ENCODE measurements around the gene PCED1B. TPM values are rescaled to one million over a fixed set of nuclear protein-coding genes. Genes with fewer than 3 reads are reported as not detected.

The PCED1B gene
- total RNA-seq, 1 donor from 2014 or later: 1.0 TPM

DNA sequence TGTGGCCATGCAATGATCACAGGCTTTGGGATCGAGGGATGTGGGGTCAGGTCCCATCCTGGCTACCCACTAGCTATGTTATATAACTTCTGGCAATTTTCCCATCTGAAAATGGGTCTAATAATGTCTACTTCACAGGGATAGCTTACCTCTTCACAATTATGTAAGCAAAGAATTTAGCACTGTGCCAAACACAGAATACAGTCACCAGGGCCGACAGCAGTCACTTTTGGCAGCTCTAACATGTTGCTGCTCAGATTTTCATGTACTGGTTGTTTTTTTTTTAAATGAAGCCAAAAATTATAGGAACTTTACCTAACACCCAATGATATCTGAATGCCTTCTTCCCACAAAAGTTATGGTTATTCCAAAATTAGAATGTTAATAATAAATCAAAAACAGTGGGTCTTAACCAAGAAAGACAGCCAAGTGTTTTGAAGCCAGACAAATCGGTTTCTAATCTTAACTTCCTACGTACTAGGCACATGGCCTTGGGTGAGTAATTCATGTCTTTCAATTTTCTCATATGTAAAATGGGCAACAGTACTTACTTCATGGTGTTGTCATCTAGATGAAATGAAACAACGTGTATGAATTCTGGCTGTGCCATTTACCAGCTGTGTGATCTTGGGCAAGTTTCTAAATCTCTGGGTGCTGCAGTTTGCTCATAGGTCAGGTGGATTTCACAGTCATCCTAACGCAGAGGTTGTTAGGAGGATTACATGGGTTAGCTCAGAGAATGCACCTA lies 13.0 kb upstream of the PCED1B start:
- Histone ChIP-seq H3K27me3 (ENCODE audit: control insufficient read depth in 3 of 3, insufficient read depth in 3 of 3, low read length in 3 of 3) (no peaks in the 10 kb centered on the region), H3K4me3 (ENCODE audit: low read length in 3 of 3) (no peak overlapping the region), H3K36me3 (ENCODE audit: control insufficient read depth in 3 of 3, insufficient read depth in 3 of 3, low read length in 3 of 3) (no peaks in the 10 kb centered on the region), H3K9me3 (ENCODE audit: control insufficient read depth in 3 of 3, low read length in 3 of 3) (no peaks in the 10 kb centered on the region), H3K27ac (ENCODE audit: low read depth, low read length) (no peak overlapping the region), H3K4me1 (ENCODE audit: control insufficient read depth in 3 of 3, insufficient read depth in 3 of 3, low read length in 3 of 3) (no peaks in the 10 kb centered on the region), H3K9ac (ENCODE audit: low read depth in 1 of 3, low read length in 3 of 3) (no peak overlapping the region)

DNA sequence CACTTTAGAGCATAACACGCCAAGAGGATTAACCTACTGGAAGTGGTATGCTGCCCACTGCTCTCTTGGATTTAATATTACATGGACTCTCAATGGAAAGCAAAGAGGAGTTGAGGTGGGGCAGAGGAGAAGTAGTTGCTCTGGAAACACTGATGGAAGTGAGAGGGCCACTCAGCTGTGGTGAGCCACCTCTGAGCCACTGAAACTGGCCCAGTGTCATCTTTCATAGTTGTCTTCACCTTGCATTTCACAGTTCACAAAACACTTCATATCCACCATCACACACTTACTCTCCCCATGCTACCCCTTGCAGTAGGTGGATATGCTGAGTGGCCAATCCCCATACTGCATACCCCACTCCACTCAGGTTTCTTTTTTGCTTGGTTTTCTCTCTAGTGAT lies 12.2 kb upstream of the PCED1B start:
- Histone ChIP-seq H3K27ac (ENCODE audit: low read depth, low read length) (no peak overlapping the region), H3K9ac (ENCODE audit: low read depth in 1 of 3, low read length in 3 of 3) (no peak overlapping the region)

DNA sequence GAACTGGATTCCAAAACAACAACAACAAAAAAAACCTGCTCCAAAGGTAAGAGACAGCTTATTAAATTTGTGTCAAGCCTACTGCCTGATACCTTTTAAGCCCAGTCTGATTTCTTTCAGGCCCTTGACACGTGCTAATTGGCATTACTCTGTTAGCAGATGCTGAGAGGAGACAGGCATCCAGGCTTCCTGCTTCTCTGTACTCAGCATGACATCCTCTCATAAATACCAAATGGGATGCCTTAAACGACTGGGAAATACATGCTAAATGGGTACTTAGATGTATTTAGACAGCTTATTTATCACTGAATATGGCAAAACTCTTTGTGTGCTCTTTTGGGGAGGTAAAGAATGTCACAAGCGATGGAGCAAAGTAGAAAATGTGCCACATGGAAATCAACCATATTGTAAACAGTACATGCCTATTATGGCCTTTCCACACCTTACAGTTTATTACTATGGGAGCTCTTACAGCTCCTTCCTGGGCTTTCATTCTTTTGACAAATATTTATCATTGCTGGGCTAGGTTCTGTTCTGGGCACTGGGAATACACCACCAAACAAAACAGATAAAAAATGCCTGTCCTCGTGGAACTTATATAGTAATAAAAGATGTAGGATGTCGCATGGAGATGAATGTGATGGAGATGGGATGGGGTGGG lies 11.5 kb upstream of the PCED1B start:
- H3K36me3 ChIP-seq (ENCODE audit: control insufficient read depth in 3 of 3, insufficient read depth in 3 of 3, low read length in 3 of 3): no peaks in the 10 kb centered on the region
- H3K9me3 ChIP-seq (ENCODE audit: control insufficient read depth in 3 of 3, low read length in 3 of 3): no peaks in the 10 kb centered on the region
- no peak overlapping the region for H3K27ac ChIP-seq (ENCODE audit: low read depth, low read length)
- no peaks in the 10 kb centered on the region for H3K4me1 ChIP-seq (ENCODE audit: control insufficient read depth in 3 of 3, insufficient read depth in 3 of 3, low read length in 3 of 3)
- H3K4me3 ChIP-seq (ENCODE audit: low read length in 3 of 3): no peak overlapping the region
- H3K27me3 ChIP-seq (ENCODE audit: control insufficient read depth in 3 of 3, insufficient read depth in 3 of 3, low read length in 3 of 3): no peaks in the 10 kb centered on the region
- H3K9ac ChIP-seq (ENCODE audit: low read depth in 1 of 3, low read length in 3 of 3): no peak overlapping the region

More for the DNA sequence above, 12.2 kb upstream of the PCED1B start:
- Histone ChIP-seq H3K36me3 (ENCODE audit: control insufficient read depth in 3 of 3, insufficient read depth in 3 of 3, low read length in 3 of 3) (no peaks in the 10 kb centered on the region), H3K27me3 (ENCODE audit: control insufficient read depth in 3 of 3, insufficient read depth in 3 of 3, low read length in 3 of 3) (no peaks in the 10 kb centered on the region), H3K4me3 (ENCODE audit: low read length in 3 of 3) (no peak overlapping the region), H3K9me3 (ENCODE audit: control insufficient read depth in 3 of 3, low read length in 3 of 3) (no peaks in the 10 kb centered on the region), H3K4me1 (ENCODE audit: control insufficient read depth in 3 of 3, insufficient read depth in 3 of 3, low read length in 3 of 3) (no peaks in the 10 kb centered on the region)

GRCh38 chr12:47068539-47068938 lies 10.9 kb upstream of the PCED1B start:
- H3K27ac ChIP-seq (ENCODE audit: low read depth, low read length): no peak overlapping the region
- H3K27me3 ChIP-seq (ENCODE audit: control insufficient read depth in 3 of 3, insufficient read depth in 3 of 3, low read length in 3 of 3): no peaks in the 10 kb centered on the region
- no peaks in the 10 kb centered on the region for H3K36me3 ChIP-seq (ENCODE audit: control insufficient read depth in 3 of 3, insufficient read depth in 3 of 3, low read length in 3 of 3)
- no peaks in the 10 kb centered on the region for H3K4me1 ChIP-seq (ENCODE audit: control insufficient read depth in 3 of 3, insufficient read depth in 3 of 3, low read length in 3 of 3)
- no peak overlapping the region for H3K4me3 ChIP-seq (ENCODE audit: low read length in 3 of 3)
- no peaks in the 10 kb centered on the region for H3K9me3 ChIP-seq (ENCODE audit: control insufficient read depth in 3 of 3, low read length in 3 of 3)
- no peak overlapping the region for H3K9ac ChIP-seq (ENCODE audit: low read depth in 1 of 3, low read length in 3 of 3)

- Histone ChIP-seq H3K4me3 (ENCODE audit: low read length in 3 of 3) (no peak overlapping the region), H3K27ac (ENCODE audit: low read depth, low read length) (no peak overlapping the region), H3K36me3 (ENCODE audit: control insufficient read depth in 3 of 3, insufficient read depth in 3 of 3, low read length in 3 of 3) (no peaks in the 10 kb centered on the region), H3K27me3 (ENCODE audit: control insufficient read depth in 3 of 3, insufficient read depth in 3 of 3, low read length in 3 of 3) (no peaks in the 10 kb centered on the region), H3K4me1 (ENCODE audit: control insufficient read depth in 3 of 3, insufficient read depth in 3 of 3, low read length in 3 of 3) (no peaks in the 10 kb centered on the region), H3K9me3 (ENCODE audit: control insufficient read depth in 3 of 3, low read length in 3 of 3) (no peaks in the 10 kb centered on the region), H3K9ac (ENCODE audit: low read depth in 1 of 3, low read length in 3 of 3) (no peak overlapping the region)
These were observed 9.1 kb upstream of the PCED1B start for GRCh38 chr12:47070310-47070709.

GRCh38 chr12:47071241-47071852 lies 8.1 kb upstream of the PCED1B start:
- no peaks in the 10 kb centered on the region for H3K27me3 ChIP-seq (ENCODE audit: control insufficient read depth in 3 of 3, insufficient read depth in 3 of 3, low read length in 3 of 3)
- no peak overlapping the region for H3K9ac ChIP-seq (ENCODE audit: low read depth in 1 of 3, low read length in 3 of 3)
- H3K9me3 ChIP-seq (ENCODE audit: control insufficient read depth in 3 of 3, low read length in 3 of 3): no peaks in the 10 kb centered on the region
- no peak overlapping the region for H3K4me3 ChIP-seq (ENCODE audit: low read length in 3 of 3)
- no peaks in the 10 kb centered on the region for H3K4me1 ChIP-seq (ENCODE audit: control insufficient read depth in 3 of 3, insufficient read depth in 3 of 3, low read length in 3 of 3)
- H3K27ac ChIP-seq (ENCODE audit: low read depth, low read length): no peak overlapping the region
- no peaks in the 10 kb centered on the region for H3K36me3 ChIP-seq (ENCODE audit: control insufficient read depth in 3 of 3, insufficient read depth in 3 of 3, low read length in 3 of 3)

DNA sequence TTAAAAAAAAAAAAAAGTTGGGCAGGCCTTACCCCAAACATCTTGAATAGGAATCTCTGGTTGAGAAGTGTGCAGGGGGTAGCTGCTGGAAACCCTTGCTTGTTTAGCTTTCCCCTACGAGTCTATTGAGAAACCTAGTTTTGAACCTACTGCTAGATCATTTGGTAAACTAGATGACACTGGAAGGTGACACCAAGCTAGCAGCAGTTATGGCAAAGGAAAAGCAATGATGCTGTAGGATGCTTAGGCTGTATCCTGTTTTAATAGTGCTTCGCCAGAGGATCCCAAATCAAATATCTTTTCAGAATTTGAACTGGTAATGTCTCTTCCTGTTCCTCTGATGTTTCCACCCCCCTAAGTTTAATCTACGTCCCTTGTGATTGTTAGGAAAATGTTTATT lies 5.5 kb upstream of the PCED1B start:
- Histone ChIP-seq H3K36me3 (ENCODE audit: control insufficient read depth in 3 of 3, insufficient read depth in 3 of 3, low read length in 3 of 3) (no peaks in the 10 kb centered on the region), H3K9me3 (ENCODE audit: control insufficient read depth in 3 of 3, low read length in 3 of 3) (no peaks in the 10 kb centered on the region), H3K27ac (ENCODE audit: low read depth, low read length) (no peak overlapping the region), H3K4me3 (ENCODE audit: low read length in 3 of 3) (no peak overlapping the region), H3K9ac (ENCODE audit: low read depth in 1 of 3, low read length in 3 of 3) (no peak overlapping the region), H3K27me3 (ENCODE audit: control insufficient read depth in 3 of 3, insufficient read depth in 3 of 3, low read length in 3 of 3) (peaks cover 10 to 19% (median 17%) of the 10 kb centered on the region in 3 donors), H3K4me1 (ENCODE audit: control insufficient read depth in 3 of 3, insufficient read depth in 3 of 3, low read length in 3 of 3) (peaks cover 4 to 7% (median 6%) of the 10 kb centered on the region in 3 donors)

DNA sequence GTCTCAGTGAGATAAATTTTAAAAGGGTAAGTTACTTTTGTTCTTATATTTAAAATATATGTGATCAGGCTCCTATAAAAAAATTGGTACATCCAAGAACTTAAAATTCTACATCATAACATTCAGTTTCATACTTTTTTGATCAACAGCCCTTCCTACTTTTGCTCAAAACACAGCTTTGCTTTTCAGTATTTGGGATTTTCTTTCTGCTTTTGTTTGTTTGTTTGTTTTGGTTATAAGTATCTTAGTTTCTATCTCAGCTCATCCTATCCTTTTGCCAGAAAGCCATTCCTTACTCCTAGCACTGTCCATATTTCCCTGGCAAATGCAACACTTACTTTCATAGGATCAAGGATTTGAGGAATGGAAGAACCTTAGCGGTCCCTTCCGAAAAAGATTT lies 4.7 kb upstream of the PCED1B start:
- peaks cover 7 to 12% (median 9%) of the 10 kb centered on the region in 3 donors for H3K4me1 ChIP-seq (ENCODE audit: control insufficient read depth in 3 of 3, insufficient read depth in 3 of 3, low read length in 3 of 3)
- H3K9me3 ChIP-seq (ENCODE audit: control insufficient read depth in 3 of 3, low read length in 3 of 3): no peaks in the 10 kb centered on the region
- H3K4me3 ChIP-seq (ENCODE audit: low read length in 3 of 3): no peak overlapping the region
- no peak overlapping the region for H3K27ac ChIP-seq (ENCODE audit: low read depth, low read length)
- H3K27me3 ChIP-seq (ENCODE audit: control insufficient read depth in 3 of 3, insufficient read depth in 3 of 3, low read length in 3 of 3): peaks cover 10 to 23% (median 17%) of the 10 kb centered on the region in 3 donors
- no peak overlapping the region for H3K9ac ChIP-seq (ENCODE audit: low read depth in 1 of 3, low read length in 3 of 3)
- no peaks in the 10 kb centered on the region for H3K36me3 ChIP-seq (ENCODE audit: control insufficient read depth in 3 of 3, insufficient read depth in 3 of 3, low read length in 3 of 3)

DNA sequence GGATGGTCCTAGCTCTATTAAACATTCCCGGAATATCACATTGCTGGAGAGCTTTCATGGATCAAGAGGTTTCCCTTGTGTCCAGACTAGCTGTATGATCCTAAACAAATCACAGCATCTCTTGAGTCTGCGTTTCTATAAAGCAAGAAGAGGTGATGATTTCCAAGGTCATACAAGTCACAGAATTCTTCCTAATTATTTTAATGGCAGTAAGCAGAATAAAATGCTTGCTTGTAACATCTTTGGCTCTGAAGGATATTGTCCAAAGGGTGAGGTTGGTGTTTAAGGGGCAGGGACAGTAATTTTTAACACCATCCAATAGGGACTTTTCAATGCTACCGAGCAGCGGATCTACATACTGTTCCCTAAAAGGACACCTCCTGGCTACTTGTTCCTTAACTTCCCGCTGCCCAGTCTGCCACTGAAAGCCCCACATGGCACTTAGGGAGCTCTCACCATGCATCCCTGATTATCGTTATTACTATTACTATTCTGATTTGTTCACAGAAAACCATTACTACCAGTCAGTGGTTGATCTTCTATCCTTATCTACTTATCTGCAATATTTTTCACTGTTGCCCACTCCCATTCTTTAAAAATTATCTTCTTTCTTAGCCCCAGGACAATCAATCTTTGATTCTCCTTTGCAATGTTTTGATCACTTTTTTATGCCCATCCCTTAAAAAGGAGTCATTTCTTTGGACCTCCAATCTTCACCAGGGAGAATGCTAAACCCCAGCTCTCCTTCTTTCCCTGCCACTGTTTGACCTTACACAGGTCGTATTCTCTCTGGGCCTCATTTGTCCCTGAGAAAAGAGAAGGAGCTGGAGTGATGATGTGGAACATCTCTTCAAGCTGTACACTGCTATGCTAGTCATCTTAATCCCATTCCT lies 4.0 kb upstream of the PCED1B start:
- Histone ChIP-seq H3K4me3 (ENCODE audit: low read length in 3 of 3) (no peak overlapping the region), H3K4me1 (ENCODE audit: control insufficient read depth in 3 of 3, insufficient read depth in 3 of 3, low read length in 3 of 3) (peaks cover 12 to 18% (median 13%) of the 10 kb centered on the region in 3 donors), H3K36me3 (ENCODE audit: control insufficient read depth in 3 of 3, insufficient read depth in 3 of 3, low read length in 3 of 3) (no peaks in the 10 kb centered on the region), H3K27ac (ENCODE audit: low read depth, low read length) (no peak overlapping the region), H3K9ac (ENCODE audit: low read depth in 1 of 3, low read length in 3 of 3) (no peak overlapping the region), H3K27me3 (ENCODE audit: control insufficient read depth in 3 of 3, insufficient read depth in 3 of 3, low read length in 3 of 3) (peaks cover 10 to 23% (median 17%) of the 10 kb centered on the region in 3 donors), H3K9me3 (ENCODE audit: control insufficient read depth in 3 of 3, low read length in 3 of 3) (no peaks in the 10 kb centered on the region)

All from skeletal muscle tissue (tissue), 4 donors.